GM23248 (cell line): ENCODE data around the gene CGNL1.

Experiments used
- EZH2 ChIP-seq: fragments of 200-600 bp; sonication (generic); IDR thresholded peaks from 2 replicates; pipeline ENCODE4 v1.6.1; 2018; ENCODE audit warnings: antibody characterized with exemption, mild to moderate bottlenecking; ENCODE audit not compliant: insufficient read depth, poor library complexity, severe bottlenecking
- EZH2phosphoT487 ChIP-seq: fragments of 200-600 bp; sonication (generic); IDR thresholded peaks from 2 replicates; pipeline ENCODE4 v1.6.1; 2018; ENCODE audit warnings: antibody characterized with exemption, moderate library complexity, mild to moderate bottlenecking, low read depth; ENCODE audit not compliant: insufficient read depth

GRCh38 chr15:57387564-57388076, 11.3 kb downstream of the CGNL1 start:
- no peak for TF ChIP-seq EZH2phosphoT487
- TF ChIP-seq EZH2, result no peak
